DOHH2 (cell line): Measurements from ENCODE around the gene CALN1.

Experiments used
- H3F3A ChIP-seq: fragments of 200-600 bp; sonication (generic), shearing (Covaris generic); 2 replicates; pipeline ENCODE4 v1.6.0; 2016; ENCODE audit warnings: antibody characterized with exemption, mild to moderate bottlenecking; ENCODE audit not compliant: control insufficient read depth, insufficient read depth
- H3K27ac ChIP-seq: fragments of 200-600 bp; sonication (generic); 2 replicates; pipeline ENCODE4 v1.5.1; 2014; ENCODE audit warnings: low read depth, mild to moderate bottlenecking, low read length, moderate library complexity
- H3K27me3 ChIP-seq: fragments of 200-600 bp; sonication (generic); 2 replicates; pipeline ENCODE4 v1.6.1; 2014; ENCODE audit warnings: mild to moderate bottlenecking, low read length, mixed read lengths; ENCODE audit not compliant: control insufficient read depth
- H3K36me3 ChIP-seq: fragments of 200-600 bp; sonication (generic); 2 replicates; pipeline ENCODE4 v1.6.1; 2014; ENCODE audit warnings: mild to moderate bottlenecking, low read length, moderate library complexity, mixed read lengths; ENCODE audit not compliant: control insufficient read depth
- H3K4me1 ChIP-seq: fragments of 200-600 bp; sonication (generic); 2 replicates; pipeline ENCODE4 v1.6.1; 2014; ENCODE audit warnings: mild to moderate bottlenecking, low read length, mixed read lengths; ENCODE audit not compliant: control insufficient read depth
- H3K4me2 ChIP-seq: fragments of 200-600 bp; sonication (generic); 2 replicates; pipeline ENCODE4 v1.6.0; 2014; ENCODE audit warnings: mild to moderate bottlenecking, low read length, moderate library complexity
- H3K4me3 ChIP-seq: fragments of 200-600 bp; sonication (generic); 2 replicates; pipeline ENCODE4 v1.5.1; 2014; ENCODE audit warnings: mild to moderate bottlenecking, low read length, mixed read lengths
- H3K79me2 ChIP-seq: fragments of 200-600 bp; sonication (generic); 2 replicates; pipeline ENCODE4 v1.6.1; 2014; ENCODE audit warnings: mild to moderate bottlenecking, low read length, mixed read lengths; ENCODE audit not compliant: control insufficient read depth
- H3K9me2 ChIP-seq: fragments of 200-600 bp; sonication (generic); replicated peaks from 2 replicates; pipeline ENCODE4 v1.6.1; 2014; ENCODE audit warnings: mild to moderate bottlenecking, low read length, mixed read lengths; ENCODE audit not compliant: control insufficient read depth
- H3K9me3 ChIP-seq: fragments of 200-600 bp; sonication (generic); 2 replicates; pipeline ENCODE4 v1.6.1; 2014; ENCODE audit warnings: antibody characterized with exemption, low read length, mixed read lengths; ENCODE audit not compliant: control insufficient read depth, insufficient read depth
- H4K20me1 ChIP-seq: fragments of 200-600 bp; sonication (generic); 2 replicates; pipeline ENCODE4 v1.6.0; 2014; ENCODE audit warnings: low read depth, mild to moderate bottlenecking, antibody characterized with exemption, low read length, moderate library complexity; ENCODE audit not compliant: control insufficient read depth, insufficient read depth
- CTCF ChIP-seq: fragments of 200-600 bp; sonication (generic); IDR thresholded peaks from one replicate; pipeline ENCODE4 v1.5.1; 2014; ENCODE audit warnings: antibody characterized with exemption, mild to moderate bottlenecking, low read depth, low read length; ENCODE audit not compliant: poor library complexity, severe bottlenecking
- EZH2phosphoT487 ChIP-seq: fragments of 200-600 bp; sonication (generic); IDR thresholded peaks from 2 replicates; pipeline ENCODE4 v1.6.1; 2017; ENCODE audit warnings: borderline replicate concordance, mild to moderate bottlenecking, antibody characterized with exemption, low read length, moderate library complexity, mixed read lengths

CALN1 gene

GRCh38 chr7:72101444-72101843 is 310.7 kb downstream of the CALN1 start:
- TF ChIP-seq EZH2phosphoT487, result no peak
- no peak for TF ChIP-seq CTCF
- Histone ChIP-seq H3F3A (no peaks in the 10 kb centered on the region), H3K9me3 (no peaks in the 10 kb centered on the region)

GRCh38 chr7:72099784-72100183 is 312.4 kb downstream of the CALN1 start:
- Histone ChIP-seq H3K27ac (no peak overlapping the region), H3K4me3 (no peak overlapping the region), H3F3A (no peaks in the 10 kb centered on the region), H3K9me3 (no peaks in the 10 kb centered on the region; the same call in 1 of the 2 replicates), H3K79me2 (no peaks in the 10 kb centered on the region), H3K9me2 (no peaks in the 10 kb centered on the region), H3K36me3 (no peaks in the 10 kb centered on the region), H4K20me1 (no peaks in the 10 kb centered on the region), H3K4me1 (no peaks in the 10 kb centered on the region), H3K27me3 (no peaks in the 10 kb centered on the region), H3K4me2 (no peak overlapping the region)
- TF ChIP-seq EZH2phosphoT487, result no peak
- no peak for TF ChIP-seq CTCF

More at GRCh38 chr7:72101444-72101843, 310.7 kb downstream of the CALN1 start:
- Histone ChIP-seq H3K9me2 (no peaks in the 10 kb centered on the region), H3K79me2 (no peaks in the 10 kb centered on the region), H3K27me3 (no peaks in the 10 kb centered on the region), H3K4me3 (no peak overlapping the region), H3K27ac (no peak overlapping the region), H3K36me3 (no peaks in the 10 kb centered on the region), H3K4me1 (no peaks in the 10 kb centered on the region), H4K20me1 (no peaks in the 10 kb centered on the region), H3K4me2 (no peak overlapping the region)

- no peaks in the 10 kb centered on the region for H3F3A ChIP-seq
- no peaks in the 10 kb centered on the region; the same call in 1 of the 2 replicates for H3K9me3 ChIP-seq
- H3K4me2 ChIP-seq, result no peak overlapping the region
- H3K27me3 ChIP-seq, result no peaks in the 10 kb centered on the region
- no peak overlapping the region for H3K27ac ChIP-seq
- no peak for TF ChIP-seq CTCF
- TF ChIP-seq EZH2phosphoT487, result no peak
- H3K4me1 ChIP-seq, result no peaks in the 10 kb centered on the region
- H3K9me2 ChIP-seq, result no peaks in the 10 kb centered on the region
- no peak overlapping the region for H3K4me3 ChIP-seq
- no peaks in the 10 kb centered on the region for H3K36me3 ChIP-seq
- no peaks in the 10 kb centered on the region for H4K20me1 ChIP-seq
- no peaks in the 10 kb centered on the region for H3K79me2 ChIP-seq
These were observed 313.1 kb downstream of the CALN1 start for GRCh38 chr7:72098807-72099580.
